ENCODE data around the gene SLC4A4. TPM values are rescaled to one million over a fixed set of nuclear protein-coding genes. Genes with fewer than 3 reads are reported as not detected.

Gene SLC4A4
- total and polyA plus RNA-seq, 2 of the 13 experiments (the other 11 are each of a cell fraction or from before 2014, with no cell fraction given) = 0.01 TPM; not detected in 1

GRCh38 chr4:71294301-71294700 is 44.5 kb upstream of the SLC4A4 start:
- DNase-seq (ENCODE audit: low spot score) = no peak
- CTCF ChIA-PET (ENCODE audit: low intra/inter-chr PET ratio, low total read pairs) = no interaction called here

More at GRCh38 chr4:71294301-71294700, 44.5 kb upstream of the SLC4A4 start:
- H3K4me2 ChIP-seq (ENCODE audit: low read depth, low read length) = no peak overlapping the region
- intact Hi-C loops (cut with micrococcal nuclease; ENCODE audit: unreplicated experiment) (no loop called here), in situ Hi-C loops (cut with HindIII; ENCODE audit: extremely low pct_ligation_motif_present, low pct_unique_long_range_greater_than_20kb) (no loop called here)
- no peaks in the 10 kb centered on the region for H4K20me1 ChIP-seq (ENCODE audit: insufficient read depth, low read length)
- H3K27ac ChIP-seq (ENCODE audit: extremely low read length, insufficient read depth, low read length) = no peak overlapping the region
- FAIRE-seq (no peak), ATAC-seq (no peak)
- BruUV-seq (replicated peaks) = no TSS peak
- WGBS (ENCODE audit: low lambda C conversion rate) = 43% methylated on average over 3 of the region's 3 CpGs
- H3K27me3 ChIP-seq (ENCODE audit: control insufficient read depth in 1 of 2, insufficient read depth in 2 of 2, low read length in 2 of 2) = no peaks in the 10 kb centered on the region
- POLR2A ChIA-PET = no interaction called here
- no peaks in the 10 kb centered on the region for H3K79me2 ChIP-seq (ENCODE audit: insufficient read depth, low read length)
- H2AFZ ChIP-seq (ENCODE audit: low read length) = no peak overlapping the region
- no peaks in the 10 kb centered on the region for H3K4me1 ChIP-seq (ENCODE audit: insufficient read depth, low read length)
- TF ChIP-seq EP300 (IDR thresholded peaks at IDR 0.05; ENCODE audit: low read depth in 2 of 2, low read length in 2 of 2) (no peak), EP300 (CRISPR knock-in tag; IDR thresholded peaks at IDR 0.05; ENCODE audit: borderline replicate concordance) (no peak), CSRNP2 (CRISPR knock-in tag; conservative IDR thresholded peaks at IDR 0.05; ENCODE audit: low read depth) (no peak), LBX2 (CRISPR knock-in tag; IDR thresholded peaks at IDR 0.05; ENCODE audit: borderline replicate concordance) (no peak), ZZZ3 (CRISPR knock-in tag; IDR thresholded peaks at IDR 0.05; ENCODE audit: borderline replicate concordance) (no peak), ZNF383 (CRISPR knock-in tag; IDR thresholded peaks at IDR 0.05; ENCODE audit: borderline replicate concordance) (no peak), RAD21 (CRISPR knock-in tag; IDR thresholded peaks at IDR 0.05) (no peak), ZNF580 (CRISPR knock-in tag; IDR thresholded peaks at IDR 0.05; ENCODE audit: borderline replicate concordance, low read depth) (no peak), ZNF781 (CRISPR knock-in tag; IDR thresholded peaks at IDR 0.05; ENCODE audit: borderline replicate concordance, not compliant biosample characterization) (no peak), BATF2 (CRISPR knock-in tag; IDR thresholded peaks at IDR 0.05) (no peak)
- H3K9ac ChIP-seq (ENCODE audit: insufficient read depth, low read depth, low read length) = no peak overlapping the region
- H3K36me3 ChIP-seq (replicated peaks in 1 of 2; ENCODE audit: control insufficient read depth in 1 of 2, insufficient read depth in 2 of 2, low read length in 2 of 2) = no peaks in the 10 kb centered on the region
- H3K9me3 ChIP-seq (ENCODE audit: low read length) = no peaks in the 10 kb centered on the region
- H3K4me3 ChIP-seq (replicated peaks in 1 of 3; ENCODE audit: insufficient read depth in 1 of 3, low read depth in 2 of 3, low read length in 3 of 3) = no peak overlapping the region

Data from HepG2 (cell line).